GM12873 (cell line): ENCODE data around the gene MYCN.

Experiments
- TF ChIP-seq, protein P1 (sequence below): IDR thresholded peaks from 2 replicates; pipeline ENCODE4 v1.5.1; 2012; ENCODE audit warnings: low read depth, mild to moderate bottlenecking, moderate library complexity, low read length, control low read depth; ENCODE audit not compliant: insufficient read depth; ENCODE audit errors: missing control alignments

The MYCN gene

DNA sequence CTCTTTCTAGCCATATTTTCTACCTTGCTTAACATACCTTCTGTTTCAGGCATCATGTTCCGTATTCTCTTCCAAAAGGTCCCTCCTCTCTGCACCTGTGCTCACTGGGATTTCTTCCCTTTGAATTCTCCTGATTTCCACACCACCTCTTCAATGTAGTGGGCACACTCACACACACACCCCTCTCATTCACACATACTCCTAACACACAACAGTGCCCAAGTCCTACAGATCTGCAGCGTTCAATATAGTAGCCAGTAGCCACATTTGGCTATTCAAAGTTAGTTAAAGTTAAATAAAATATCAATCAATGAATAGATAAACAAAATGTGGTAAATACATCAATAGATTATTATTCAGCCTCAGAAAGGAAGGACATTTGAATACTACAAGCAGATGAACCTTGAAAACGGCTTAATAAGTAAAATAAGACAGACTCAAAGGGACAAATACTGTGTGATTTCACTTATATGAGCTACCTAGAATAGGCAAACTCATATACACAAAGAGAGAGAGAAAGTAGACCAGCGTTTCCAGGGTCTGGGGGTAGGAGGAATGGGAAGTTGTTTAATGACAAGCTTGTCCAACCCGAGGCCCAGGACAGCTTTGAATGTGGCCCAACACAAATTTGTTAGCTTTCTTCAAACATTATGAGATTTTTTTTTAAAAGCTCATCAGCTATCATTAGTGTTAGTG is 34.4 kb downstream of the MYCN start:
- TF ChIP-seq, protein P1, sequence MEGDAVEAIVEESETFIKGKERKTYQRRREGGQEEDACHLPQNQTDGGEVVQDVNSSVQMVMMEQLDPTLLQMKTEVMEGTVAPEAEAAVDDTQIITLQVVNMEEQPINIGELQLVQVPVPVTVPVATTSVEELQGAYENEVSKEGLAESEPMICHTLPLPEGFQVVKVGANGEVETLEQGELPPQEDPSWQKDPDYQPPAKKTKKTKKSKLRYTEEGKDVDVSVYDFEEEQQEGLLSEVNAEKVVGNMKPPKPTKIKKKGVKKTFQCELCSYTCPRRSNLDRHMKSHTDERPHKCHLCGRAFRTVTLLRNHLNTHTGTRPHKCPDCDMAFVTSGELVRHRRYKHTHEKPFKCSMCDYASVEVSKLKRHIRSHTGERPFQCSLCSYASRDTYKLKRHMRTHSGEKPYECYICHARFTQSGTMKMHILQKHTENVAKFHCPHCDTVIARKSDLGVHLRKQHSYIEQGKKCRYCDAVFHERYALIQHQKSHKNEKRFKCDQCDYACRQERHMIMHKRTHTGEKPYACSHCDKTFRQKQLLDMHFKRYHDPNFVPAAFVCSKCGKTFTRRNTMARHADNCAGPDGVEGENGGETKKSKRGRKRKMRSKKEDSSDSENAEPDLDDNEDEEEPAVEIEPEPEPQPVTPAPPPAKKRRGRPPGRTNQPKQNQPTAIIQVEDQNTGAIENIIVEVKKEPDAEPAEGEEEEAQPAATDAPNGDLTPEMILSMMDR, result no peak

DNA sequence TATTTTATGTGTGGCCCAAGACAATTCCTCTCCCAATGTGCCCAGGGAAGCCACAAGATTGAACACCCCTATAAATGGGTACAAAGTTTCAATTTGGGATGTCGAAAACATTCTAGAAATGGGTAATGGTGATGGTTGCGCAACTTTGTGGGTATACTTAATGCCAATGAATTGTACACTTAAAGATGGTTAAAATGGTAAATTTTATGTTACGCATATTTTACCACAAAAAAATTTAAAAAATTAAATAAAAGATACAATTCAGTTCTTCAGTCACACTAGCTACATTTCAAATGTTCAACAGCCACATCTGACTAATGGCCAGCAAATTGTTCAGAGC is 34.9 kb downstream of the MYCN start:
- TF ChIP-seq, protein P1, result no peak

DNA sequence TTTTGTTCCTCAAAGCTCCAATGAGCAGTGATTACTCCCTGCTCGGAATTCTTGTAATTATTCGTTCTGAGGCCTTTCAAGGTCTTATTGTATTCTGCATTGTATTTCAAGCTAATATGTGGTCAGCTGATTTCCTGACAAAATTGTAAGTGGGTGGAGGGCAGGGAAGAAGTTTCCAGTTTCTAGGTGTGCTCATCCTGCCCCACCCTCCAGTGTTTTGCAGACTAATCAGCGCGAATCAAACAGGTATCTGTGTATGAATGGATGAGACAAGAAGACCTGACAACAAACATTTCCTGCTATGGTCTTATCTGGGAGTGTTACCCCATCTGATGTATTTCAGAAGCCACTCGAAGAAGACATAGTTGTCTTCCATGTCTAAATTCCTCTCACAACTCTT is 35.3 kb downstream of the MYCN start:
- TF ChIP-seq, protein P1, result no peak

DNA sequence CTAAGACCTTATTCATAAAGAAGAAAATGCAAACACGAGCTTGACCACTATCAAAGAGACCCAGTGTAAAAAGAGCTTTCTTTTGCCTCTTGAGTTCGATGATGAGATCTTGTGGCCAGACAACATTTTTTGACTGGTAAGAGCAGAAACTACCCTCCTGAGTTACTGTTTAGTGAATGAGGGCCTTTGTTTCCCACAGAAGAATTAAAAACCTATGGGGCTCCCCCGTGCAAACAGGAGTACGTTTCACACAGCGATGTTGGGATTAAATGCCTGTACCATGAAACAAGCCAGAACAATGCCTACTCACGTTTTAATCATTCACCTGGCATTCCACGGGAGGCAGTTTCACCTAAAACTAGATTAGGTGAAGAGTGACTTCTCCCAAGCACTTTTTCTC is 36.0 kb downstream of the MYCN start:
- TF ChIP-seq, protein P1, result no peak

DNA sequence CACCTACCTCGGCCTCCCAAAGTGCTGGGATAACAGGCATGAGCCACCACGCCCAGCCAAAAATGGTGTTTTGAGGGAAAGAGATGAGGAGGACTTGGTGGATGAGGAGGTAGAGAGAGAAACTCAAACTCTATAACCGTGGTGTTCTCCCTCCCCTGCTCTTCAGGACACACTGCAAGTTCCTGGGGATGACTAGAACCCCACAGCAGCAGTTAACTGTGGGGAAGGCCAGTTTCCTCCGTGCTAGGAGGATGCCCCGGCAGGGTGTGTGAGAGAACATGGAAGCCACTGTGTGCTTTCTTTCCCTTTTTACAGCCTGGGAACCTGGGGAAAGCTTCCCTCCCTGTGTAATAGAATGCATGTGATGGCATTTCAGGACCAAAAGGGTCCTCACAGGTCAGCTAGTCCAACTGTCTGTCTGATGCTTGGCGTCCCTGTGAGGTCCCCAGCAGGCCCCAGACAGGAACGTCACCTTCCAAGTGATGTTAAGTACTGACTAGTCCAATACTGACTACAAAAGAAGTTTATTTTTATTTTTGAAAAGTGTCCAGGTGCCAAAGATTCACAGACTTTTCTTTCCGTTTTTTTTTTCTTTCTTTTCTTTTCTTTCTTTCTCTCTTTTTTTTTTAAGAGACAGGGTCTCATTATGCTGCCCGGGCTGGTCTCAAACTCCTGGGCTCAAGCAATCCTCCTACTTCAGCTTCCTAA is 38.9 kb downstream of the MYCN start:
- TF ChIP-seq, protein P1, result no peak

DNA sequence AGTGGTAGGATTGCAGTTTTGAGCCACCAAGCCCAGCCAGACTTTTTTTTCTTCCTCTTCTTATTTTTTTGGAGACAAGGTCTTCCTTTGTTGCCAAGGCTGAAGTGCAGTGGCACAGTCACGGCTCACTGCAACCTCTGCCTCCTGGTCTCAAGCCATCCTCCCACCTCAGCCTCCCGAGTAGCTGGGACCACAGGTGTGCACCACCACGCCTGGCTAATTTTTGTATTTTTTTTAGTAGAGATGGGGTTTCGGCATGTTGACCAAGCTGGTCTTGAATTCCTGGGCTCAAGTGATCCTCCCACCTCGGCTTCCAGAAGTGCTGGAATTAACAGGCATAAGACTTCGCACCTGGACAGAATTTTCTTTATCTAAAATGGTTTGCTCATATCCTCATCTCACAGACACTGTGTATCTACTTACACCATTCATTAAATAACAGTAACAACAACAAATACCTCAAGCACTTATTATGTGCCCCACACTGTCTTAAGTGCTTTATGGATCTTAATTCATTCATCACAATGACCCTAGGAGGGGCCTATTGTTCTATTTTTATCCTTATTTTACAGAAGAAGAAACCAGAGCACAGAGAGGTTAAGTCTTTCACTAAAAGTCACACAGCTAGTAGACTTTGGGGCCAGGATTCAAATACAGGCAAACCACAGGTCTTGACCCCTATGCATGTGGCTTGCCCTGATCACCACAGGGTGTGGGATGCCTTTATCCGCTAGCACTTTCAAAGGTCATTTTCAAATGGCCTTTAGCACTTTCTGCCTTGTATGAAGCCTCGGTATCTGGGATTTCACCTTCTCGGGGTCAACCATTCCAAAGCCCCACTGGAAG is 39.6 kb downstream of the MYCN start:
- TF ChIP-seq, protein P1, result no peak

DNA sequence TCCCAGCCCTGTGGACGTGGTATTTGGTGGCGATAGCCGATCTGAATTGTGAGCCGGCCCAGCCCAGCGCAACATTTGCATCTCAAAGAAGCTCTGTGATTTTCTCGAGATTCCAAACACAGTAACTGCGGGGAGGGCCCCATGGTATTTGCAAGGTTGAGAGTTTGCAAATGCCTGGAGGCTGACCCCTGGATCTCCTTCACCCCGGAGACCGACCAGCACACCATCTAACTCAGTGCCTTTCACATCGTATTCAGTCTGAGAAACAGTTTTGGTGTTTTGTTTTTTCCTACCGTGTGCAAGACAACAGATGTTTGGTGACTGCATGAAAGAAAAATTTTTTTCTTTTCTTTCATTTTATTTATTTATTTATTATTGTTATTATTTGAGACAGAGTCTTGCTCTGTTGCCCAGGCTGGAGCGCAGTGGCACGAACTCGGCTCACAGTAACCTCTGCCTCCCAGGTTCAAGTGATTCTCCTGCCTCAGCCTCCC is 40.3 kb downstream of the MYCN start:
- TF ChIP-seq, protein P1, result no peak
